GM12874 (cell line): ENCODE results near the gene EPB41L3.

Experiments
- CTCF ChIP-seq: IDR thresholded peaks from 2 replicates; pipeline ENCODE4 v1.5.1; 2011; ENCODE audit warnings: low read depth, mild to moderate bottlenecking, control low read depth, low read length, moderate library complexity; ENCODE audit not compliant: insufficient read depth

Gene EPB41L3

GRCh38 chr18:5542515-5543035, 1.2 kb downstream of the EPB41L3 start:
- no peak for TF ChIP-seq CTCF

- TF ChIP-seq CTCF = no peak
These were observed 2.2 kb downstream of the EPB41L3 start for GRCh38 chr18:5541644-5542043.

GRCh38 chr18:5539391-5539790, 4.4 kb downstream of the EPB41L3 start:
- no peak for TF ChIP-seq CTCF

- no peak for TF ChIP-seq CTCF
These were observed 5.3 kb downstream of the EPB41L3 start for GRCh38 chr18:5538544-5538943.

GRCh38 chr18:5537860-5538259, 5.9 kb downstream of the EPB41L3 start:
- TF ChIP-seq CTCF = no peak

- no peak for TF ChIP-seq CTCF
These were observed 9.0 kb downstream of the EPB41L3 start for GRCh38 chr18:5534845-5535244.

DNA sequence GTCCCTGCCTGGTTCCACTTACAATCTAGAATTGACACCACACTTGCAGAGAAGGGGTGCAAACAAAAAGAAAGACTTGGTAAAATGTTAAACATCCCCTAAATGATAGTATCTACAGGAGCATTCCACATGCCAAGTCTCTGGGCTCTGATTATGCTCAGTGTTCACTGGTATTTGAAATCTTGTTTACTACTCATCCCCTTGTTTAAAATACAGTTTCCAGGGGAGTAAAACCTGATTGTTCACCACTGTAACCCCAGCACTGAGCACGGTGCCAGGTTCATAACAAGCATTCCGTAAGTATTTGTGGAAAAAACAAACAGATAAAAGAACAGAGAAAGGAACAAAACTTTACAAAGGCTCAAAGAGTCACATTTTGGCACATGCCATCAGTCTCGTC, 11.7 kb downstream of the EPB41L3 start:
- TF ChIP-seq CTCF = no peak
